Stimulated activated naive B cell treated with anti-CD40 and anti-IgM and Interleukin-4, amounts not matched to agents 10 μg/mL and 1 μg/mL and 100 μg/mL, for 72 hours (primary cell): Measurements from ENCODE around the gene IGFL1.
"Not testable (repeated sequence)": the region's sequence is repeated elsewhere in the genome, so short reads cannot be mapped to it uniquely, and the experiment has no call there.

ENCODE experiments used
- ATAC-seq, 2 donors: fragments of 150-1000 bp; cut with Tn5 transposase; replicated peaks; 2 replicates each; pipeline ENCODE4 v1.10.0; 2021; ENCODE audit warnings: moderate library complexity in 1 of 2
- DNase-seq: peaks from one replicate; pipeline ENCODE4 v3.0.0; 2021
- H3K27ac Mint-ChIP-seq: one replicate; pipeline ENCODE4 v1.8.0; 2022; ENCODE audit warnings: mild to moderate bottlenecking, mixed read lengths
- H3K27me3 Mint-ChIP-seq, 2 donors: one replicate each; pipeline ENCODE4 v1.8.0; 2022; ENCODE audit warnings: mixed read lengths in 2 of 2
- H3K36me3 Mint-ChIP-seq, 2 donors: one replicate each; pipeline ENCODE4 v1.8.0; 2022; ENCODE audit warnings: mixed read lengths in 2 of 2, mild to moderate bottlenecking in 1 of 2
- H3K4me1 Mint-ChIP-seq, 2 donors: one replicate each; pipeline ENCODE4 v1.8.0; 2022; ENCODE audit warnings: mixed read lengths in 2 of 2, mild to moderate bottlenecking in 1 of 2
- H3K4me3 Mint-ChIP-seq, 2 donors: one replicate each; pipeline ENCODE4 v1.8.0; 2022; ENCODE audit warnings: mild to moderate bottlenecking in 2 of 2, mixed read lengths in 2 of 2, moderate library complexity in 1 of 2
- H3K9me3 Mint-ChIP-seq, 2 donors: one replicate each; pipeline ENCODE4 v1.8.0; 2022; ENCODE audit warnings: mixed read lengths in 2 of 2, mild to moderate bottlenecking in 1 of 2

IGFL1 gene

DNA sequence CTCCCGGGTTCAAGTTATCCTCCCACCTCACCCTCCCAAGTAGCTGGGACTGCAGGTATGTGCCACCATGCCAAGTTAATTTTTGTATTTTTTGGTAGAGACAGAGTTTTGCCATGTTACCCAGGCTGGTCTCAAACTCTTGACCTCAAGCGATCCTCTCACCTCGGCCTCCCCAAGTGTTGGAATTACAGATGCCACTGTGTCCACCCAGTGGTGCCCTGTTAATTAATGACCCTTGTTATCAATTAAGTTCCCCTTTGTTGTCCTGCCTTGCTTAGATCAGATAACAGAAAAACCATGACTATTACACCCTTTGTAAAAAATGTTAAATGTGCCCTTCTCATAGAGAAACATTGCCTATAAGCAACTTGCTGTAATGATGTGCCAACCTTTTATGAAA is 34.4 kb upstream of the IGFL1 start:
- Mint-ChIP-seq H3K4me1 (no peaks in the 10 kb centered on the region), H3K27me3 (peaks cover 44 to 53% of the 10 kb centered on the region in 2 donors), H3K4me3 (no peak overlapping the region), H3K27ac (no peak overlapping the region), H3K9me3 (no peaks in the 10 kb centered on the region), H3K36me3 (no peaks in the 10 kb centered on the region)
- DNase-seq = no peak
- no peak for ATAC-seq

DNA sequence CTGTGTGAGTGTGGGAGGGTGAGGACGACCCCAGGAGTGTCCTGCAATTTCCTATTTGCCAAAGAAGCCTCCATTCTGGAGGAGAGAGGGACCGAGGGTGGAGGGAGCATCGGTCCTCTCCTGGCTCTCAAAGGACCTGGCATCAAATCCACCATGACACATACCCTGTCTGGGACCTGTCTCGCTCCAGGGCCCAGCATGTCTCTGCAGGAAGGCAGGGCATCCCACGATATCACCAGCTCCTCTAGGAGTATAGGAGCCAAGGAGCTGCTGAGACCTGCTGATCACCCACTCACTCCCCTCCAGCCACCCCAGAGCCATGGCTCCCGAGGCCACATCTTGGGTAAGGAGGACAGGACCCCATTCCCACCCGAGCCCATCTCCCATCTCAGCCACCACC is 33.6 kb upstream of the IGFL1 start:
- H3K9me3 Mint-ChIP-seq, H3K4me1 Mint-ChIP-seq, H3K4me3 Mint-ChIP-seq, ATAC-seq, H3K36me3 Mint-ChIP-seq, H3K27ac Mint-ChIP-seq, DNase-seq: not testable (repeated sequence)
- peaks cover 39 to 45% of the 10 kb centered on the region in 2 donors for H3K27me3 Mint-ChIP-seq

DNA sequence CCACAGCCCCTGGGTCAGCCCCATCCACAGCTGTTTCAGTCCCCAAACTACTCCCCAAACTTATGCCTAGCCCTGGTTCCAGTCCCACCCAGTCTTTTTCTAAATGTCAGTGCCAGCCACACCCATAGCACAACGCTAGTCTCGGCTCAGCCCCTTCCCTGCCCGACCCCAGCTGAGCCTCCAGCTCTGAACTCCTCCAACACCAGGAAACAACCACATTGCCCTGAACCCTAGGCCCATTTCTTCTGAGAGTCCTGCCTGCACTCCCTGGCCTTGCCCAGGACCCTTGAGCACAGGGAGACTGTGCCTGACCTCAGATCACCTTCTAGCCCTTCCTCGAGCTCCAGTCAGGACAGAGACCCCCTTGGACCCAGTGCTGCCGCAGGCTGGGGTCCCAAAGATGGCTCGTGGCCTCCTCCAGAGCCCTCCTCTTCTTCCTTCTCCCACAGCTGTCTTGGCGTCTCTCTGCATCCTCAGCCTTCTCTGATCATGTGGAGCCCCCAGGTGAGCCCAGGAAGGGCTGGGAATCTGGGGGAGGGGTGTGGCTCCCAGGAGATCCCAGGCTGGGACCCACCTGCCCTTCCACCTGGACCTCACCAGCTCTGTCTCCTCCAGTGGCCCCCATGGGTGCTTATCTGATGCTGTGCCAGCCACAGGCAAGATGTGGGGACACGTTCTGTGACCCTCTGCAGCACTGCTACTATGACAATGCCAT is 33.0 kb upstream of the IGFL1 start:
- DNase-seq (no peak), ATAC-seq (no peak)
- Mint-ChIP-seq H3K27me3 (peaks cover 38 to 43% of the 10 kb centered on the region in 2 donors), H3K4me3 (no peak overlapping the region), H3K36me3 (no peaks in the 10 kb centered on the region), H3K4me1 (no peaks in the 10 kb centered on the region), H3K9me3 (no peaks in the 10 kb centered on the region), H3K27ac (no peak overlapping the region)

DNA sequence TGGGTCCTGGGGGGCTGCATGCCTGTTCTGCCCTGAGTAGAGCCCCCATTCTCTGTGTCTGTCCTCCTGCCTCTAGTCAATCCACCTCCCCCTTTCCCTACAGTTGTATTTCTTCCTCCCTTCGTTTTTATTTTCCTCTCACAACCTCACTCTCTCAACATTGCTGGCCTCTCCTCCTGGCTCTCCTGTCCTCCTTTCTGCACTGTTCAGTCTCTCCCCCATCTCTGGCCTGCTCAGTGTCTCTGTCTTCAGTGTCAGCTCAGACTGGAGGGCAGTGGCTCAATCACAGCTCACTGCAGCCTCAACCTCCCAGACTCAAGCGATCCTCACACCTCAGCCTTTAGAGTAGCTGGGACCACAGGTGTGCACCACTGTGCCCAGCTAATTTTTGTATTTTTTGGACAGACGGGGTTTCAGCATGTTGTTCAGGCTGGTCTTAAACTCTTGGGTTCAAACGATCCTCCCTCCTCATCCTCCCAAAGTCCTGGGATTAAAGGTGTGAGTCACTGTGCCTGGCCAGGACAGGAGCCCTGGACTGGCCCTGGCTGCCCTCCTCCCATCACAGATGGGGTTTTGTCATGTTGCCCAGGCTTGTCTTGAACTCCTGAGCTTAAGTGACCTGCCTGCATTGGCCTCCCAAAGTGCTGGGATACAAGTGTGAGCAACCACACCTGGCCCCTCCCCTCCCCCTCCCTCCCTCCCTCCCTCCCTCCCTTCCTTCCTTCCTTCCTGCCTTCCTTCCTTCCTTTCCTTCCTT is 32.0 kb upstream of the IGFL1 start:
- no peak for DNase-seq
- no peaks in the 10 kb centered on the region for H3K4me1 Mint-ChIP-seq
- no peaks in the 10 kb centered on the region for H3K9me3 Mint-ChIP-seq
- no peaks in the 10 kb centered on the region for H3K36me3 Mint-ChIP-seq
- ATAC-seq = no peak
- peaks cover 44 to 45% of the 10 kb centered on the region in 2 donors for H3K27me3 Mint-ChIP-seq
- no peak overlapping the region for H3K27ac Mint-ChIP-seq
- no peak overlapping the region for H3K4me3 Mint-ChIP-seq

DNA sequence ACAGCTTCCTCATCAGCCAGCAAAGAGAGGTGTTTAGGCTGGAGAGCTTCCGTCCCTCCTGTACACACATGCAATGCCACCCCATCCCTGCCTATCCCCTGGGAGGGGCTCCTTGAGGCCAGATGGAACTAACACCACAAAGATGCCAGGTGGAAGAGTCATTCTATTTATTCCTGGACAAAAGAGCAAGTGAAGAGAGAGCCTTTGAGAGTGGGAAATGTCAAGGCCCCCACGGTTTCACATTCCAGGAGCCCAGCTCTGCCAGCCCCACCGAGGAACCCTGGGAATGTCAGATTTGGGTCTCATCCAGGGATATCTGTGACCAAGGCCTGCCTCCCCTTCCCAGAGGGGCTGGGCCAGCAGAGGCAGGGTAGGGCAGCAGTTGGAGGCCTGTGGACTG is 30.8 kb upstream of the IGFL1 start:
- Mint-ChIP-seq H3K4me1 (no peaks in the 10 kb centered on the region), H3K4me3 (no peak overlapping the region)

DNA sequence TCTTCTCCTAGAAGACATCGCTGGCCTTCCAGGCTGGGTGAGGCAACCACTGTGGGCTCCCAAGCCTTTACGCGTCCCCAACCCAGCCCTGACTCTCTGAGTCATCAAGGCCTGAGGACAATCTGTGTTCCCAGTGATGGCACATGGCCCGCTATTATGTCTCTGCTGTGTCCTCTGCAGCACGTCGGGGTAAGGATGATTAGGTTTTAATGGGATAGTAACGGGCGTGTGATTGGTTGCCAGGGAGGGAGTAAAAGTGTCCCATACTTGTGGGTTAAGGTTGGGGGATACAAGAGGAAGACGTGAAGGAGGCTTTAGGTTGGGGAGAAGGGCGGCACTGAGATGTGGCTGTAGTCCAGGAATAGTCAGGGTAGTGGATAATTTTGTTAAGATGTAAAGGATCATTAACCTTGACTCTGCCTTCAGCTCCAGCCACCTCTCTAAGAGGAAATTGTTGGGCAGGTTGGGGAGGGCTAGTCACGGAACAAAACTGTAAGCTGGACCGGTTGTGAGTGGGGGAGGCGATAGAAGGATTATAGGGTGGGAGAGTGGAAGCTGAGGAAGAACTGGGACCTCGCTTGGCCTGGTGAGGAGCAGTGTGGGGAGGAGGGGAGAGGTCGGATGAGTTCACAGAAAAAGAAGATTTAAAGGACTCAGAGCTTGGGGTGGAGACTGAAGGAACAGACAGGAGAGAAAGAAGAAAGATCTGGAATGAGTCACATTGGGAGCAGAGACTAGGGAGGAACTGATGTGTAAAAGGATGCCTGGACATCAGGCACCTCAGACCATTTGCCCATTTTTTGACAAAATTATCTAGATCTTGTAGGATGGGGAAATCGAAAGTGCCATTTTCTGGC is 27.9 kb upstream of the IGFL1 start:
- no peak overlapping the region for H3K4me3 Mint-ChIP-seq
- ATAC-seq (no peak), DNase-seq (no peak)
- peaks cover 34 to 36% of the 10 kb centered on the region in 2 donors for H3K27me3 Mint-ChIP-seq
- no peaks in the 10 kb centered on the region for H3K4me1 Mint-ChIP-seq
- no peaks in the 10 kb centered on the region for H3K9me3 Mint-ChIP-seq
- H3K36me3 Mint-ChIP-seq = no peaks in the 10 kb centered on the region
- H3K27ac Mint-ChIP-seq = no peak overlapping the region

More for the DNA sequence above, 30.8 kb upstream of the IGFL1 start:
- ATAC-seq = no peak
- H3K27ac Mint-ChIP-seq = no peak overlapping the region
- H3K27me3 Mint-ChIP-seq = peaks cover 50 to 52% of the 10 kb centered on the region in 2 donors
- no peaks in the 10 kb centered on the region for H3K9me3 Mint-ChIP-seq
- H3K36me3 Mint-ChIP-seq = no peaks in the 10 kb centered on the region
- no peak for DNase-seq

DNA sequence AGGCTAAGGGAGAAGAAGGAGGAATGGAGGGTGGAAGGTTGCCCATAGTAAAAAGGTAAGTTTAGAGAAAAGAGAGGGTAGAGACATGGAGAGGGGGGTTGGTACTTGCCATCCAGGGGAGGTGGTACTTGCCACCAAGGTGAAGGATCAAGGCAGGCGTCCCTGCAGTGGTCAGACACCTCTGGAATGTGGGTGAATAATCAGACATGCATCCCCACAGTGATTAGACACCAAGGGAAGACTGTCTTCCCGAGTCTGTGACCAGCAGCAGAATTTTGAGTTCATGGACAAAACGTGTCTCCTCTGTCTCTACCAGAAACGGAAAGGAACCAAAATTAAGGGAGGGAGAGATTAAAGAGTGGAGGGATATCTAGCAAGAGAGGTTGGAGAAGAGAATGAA is 27.1 kb upstream of the IGFL1 start:
- ATAC-seq (no peak), DNase-seq (no peak)
- H3K36me3 Mint-ChIP-seq = no peaks in the 10 kb centered on the region
- no peaks in the 10 kb centered on the region for H3K4me1 Mint-ChIP-seq
- H3K9me3 Mint-ChIP-seq = no peaks in the 10 kb centered on the region
- no peak overlapping the region for H3K27ac Mint-ChIP-seq
- peaks cover 28 to 33% of the 10 kb centered on the region in 2 donors for H3K27me3 Mint-ChIP-seq
- no peak overlapping the region for H3K4me3 Mint-ChIP-seq

DNA sequence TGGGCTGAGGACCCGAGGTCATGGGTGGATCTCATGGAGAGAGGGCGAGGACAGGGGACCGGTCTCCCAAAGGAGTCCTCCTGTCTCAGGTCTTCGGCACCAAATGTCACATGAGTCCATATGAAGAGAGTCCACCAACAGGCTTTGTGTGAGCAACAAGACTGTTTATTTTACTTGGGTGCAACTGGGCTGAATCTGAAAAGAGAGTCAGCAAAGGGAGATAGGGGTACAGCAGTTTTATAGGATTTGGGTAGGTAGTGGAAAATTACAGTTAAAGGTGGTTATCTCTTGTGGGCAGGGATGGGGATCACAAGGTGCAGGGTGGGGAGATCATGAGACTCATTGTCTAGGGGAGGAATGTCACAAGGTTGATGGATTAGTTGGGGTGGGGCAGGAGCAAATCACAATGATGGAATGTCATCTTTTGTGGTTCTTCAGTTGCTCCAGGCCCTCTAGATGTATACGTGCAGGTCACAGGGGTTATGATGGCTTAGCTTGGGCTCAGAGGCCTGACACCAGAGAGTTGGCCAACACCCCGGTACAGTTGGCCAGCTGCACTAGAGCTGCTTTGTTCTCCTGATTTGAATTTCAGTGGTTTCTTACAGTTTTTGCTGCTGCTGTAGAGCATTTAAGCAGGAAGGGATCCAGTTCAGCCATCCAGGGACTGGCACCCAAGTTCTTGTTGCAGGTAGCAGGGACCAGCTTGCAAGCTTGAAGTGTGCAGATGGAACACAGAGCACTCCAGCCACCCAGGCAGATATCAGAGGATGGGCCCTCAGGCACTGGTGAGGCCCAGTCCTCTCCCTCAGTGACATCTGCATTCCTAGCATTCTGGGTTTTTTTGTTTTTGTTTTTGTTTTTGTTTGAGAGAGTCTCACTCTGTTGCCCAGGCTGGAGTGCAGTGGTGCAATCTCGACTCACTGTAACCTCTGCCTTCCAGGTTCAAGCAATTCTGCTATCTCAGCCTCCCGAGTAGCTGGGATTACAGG is 26.4 kb upstream of the IGFL1 start:
- no peak for DNase-seq
- Mint-ChIP-seq H3K4me1 (no peaks in the 10 kb centered on the region), H3K4me3 (no peak overlapping the region), H3K27ac (no peak overlapping the region), H3K27me3 (peaks cover 28 to 38% of the 10 kb centered on the region in 2 donors), H3K9me3 (no peaks in the 10 kb centered on the region), H3K36me3 (no peaks in the 10 kb centered on the region)
- ATAC-seq = no peak

DNA sequence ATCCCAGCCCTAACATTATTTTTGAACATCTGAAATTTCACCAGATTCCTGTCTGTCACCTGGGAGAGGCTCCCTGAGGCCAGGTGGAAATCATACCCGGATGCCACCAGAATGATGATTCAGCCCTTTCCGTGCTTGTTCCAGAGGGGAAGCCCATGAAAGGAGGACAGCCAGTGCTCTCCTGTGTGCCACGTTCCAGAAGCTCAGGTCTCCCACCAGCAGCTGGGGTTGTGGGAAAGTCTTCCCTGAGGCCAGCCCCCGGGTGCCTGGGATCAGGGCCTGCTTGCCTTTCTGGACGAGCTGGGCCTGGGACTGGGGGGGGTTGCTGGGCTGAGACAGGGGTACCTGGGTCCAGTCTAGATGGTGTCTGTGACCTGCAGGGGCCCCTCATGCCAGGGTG is 25.5 kb upstream of the IGFL1 start:
- no peak for ATAC-seq

DNA sequence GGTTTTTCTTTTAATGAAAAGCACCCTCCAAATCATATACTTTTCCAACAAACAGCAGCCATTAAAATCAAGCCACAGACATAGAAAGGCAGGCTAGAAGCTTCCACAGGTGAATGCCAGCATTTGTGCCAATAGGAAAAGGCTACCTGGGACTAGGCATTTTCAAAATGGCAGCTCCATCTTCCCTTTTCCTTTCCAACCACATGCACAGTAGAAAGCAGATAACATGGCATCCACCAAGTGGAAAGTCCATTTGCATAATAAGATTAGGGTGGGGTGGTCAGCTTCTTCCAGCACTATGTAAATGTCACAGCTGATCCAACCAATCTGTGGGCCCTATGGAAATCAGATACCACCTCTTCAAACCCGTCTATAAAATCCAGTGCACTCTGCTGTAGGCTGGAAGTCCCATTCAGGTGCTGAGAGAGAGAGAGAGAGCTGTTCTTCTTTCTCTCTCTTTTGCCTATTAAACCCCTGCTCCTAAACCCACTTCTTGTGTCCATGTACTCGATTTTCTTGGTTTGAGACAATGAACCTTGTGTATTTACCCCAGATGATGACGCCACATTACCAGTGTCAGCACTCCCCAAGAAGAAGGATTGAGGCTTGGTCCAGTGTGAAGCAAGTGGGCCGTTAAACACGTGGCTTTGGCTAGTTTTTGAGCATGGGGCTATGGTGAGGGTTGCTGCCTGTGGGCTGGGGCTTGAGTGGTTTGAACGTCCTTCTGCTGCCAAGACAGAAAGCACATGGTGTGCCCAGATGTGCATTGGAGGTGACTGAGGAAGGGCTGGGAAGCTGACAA is 24.2 kb upstream of the IGFL1 start:
- no peak for DNase-seq
- H3K27ac Mint-ChIP-seq = no peak overlapping the region
- no peaks in the 10 kb centered on the region for H3K4me1 Mint-ChIP-seq
- H3K36me3 Mint-ChIP-seq = no peaks in the 10 kb centered on the region
- no peaks in the 10 kb centered on the region for H3K9me3 Mint-ChIP-seq
- peaks cover 43 to 47% of the 10 kb centered on the region in 2 donors for H3K27me3 Mint-ChIP-seq
- H3K4me3 Mint-ChIP-seq = no peak overlapping the region
- ATAC-seq = no peak

More for the DNA sequence above, 25.5 kb upstream of the IGFL1 start:
- Mint-ChIP-seq H3K4me1 (no peaks in the 10 kb centered on the region), H3K9me3 (no peaks in the 10 kb centered on the region), H3K4me3 (no peak overlapping the region), H3K27ac (no peak overlapping the region), H3K27me3 (peaks cover 33 to 42% of the 10 kb centered on the region in 2 donors), H3K36me3 (no peaks in the 10 kb centered on the region)
- DNase-seq = no peak

DNA sequence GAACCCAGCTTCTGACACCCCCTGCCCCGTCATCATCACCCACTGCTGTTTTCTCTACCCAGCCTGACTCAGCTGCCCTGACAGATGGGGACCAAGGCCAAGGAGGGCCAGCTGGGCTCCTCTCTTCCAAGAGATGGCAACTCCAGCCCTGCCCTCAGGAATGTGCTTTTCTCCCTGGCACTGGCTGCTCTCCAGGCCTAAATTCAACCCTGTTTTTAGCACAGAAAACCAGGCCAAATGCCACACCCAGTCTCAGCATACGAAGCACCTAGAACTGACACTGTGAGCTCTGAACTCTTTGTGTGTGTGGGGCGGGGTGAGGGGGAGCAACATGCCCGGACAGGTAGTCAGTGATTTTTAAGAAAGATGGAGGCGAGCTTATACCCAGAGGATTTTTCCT is 23.4 kb upstream of the IGFL1 start:
- Mint-ChIP-seq H3K27me3 (peaks cover 42 to 47% of the 10 kb centered on the region in 2 donors), H3K9me3 (no peaks in the 10 kb centered on the region), H3K4me1 (no peaks in the 10 kb centered on the region), H3K4me3 (no peak overlapping the region), H3K27ac (no peak overlapping the region), H3K36me3 (no peaks in the 10 kb centered on the region)
- ATAC-seq (no peak), DNase-seq (no peak)

DNA sequence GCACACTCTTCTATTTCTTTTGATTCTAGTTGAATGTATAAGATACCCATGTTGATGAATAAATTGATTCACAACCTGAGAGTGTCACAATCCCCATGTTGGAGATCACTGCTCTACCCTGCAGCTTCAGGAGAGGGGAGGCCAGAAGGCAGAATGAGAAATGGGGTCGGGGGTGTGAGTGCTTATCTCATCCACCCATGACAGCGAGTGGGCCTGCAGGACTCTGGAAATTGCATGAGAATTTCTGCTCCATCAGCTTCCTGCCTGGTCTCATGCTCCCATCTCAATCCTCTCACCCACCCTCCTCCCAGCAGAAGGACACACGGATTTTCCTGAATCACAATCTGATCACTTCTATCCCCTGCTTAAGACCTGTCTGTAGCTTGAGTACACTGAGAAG is 22.9 kb upstream of the IGFL1 start:
- H3K9me3 Mint-ChIP-seq = no peaks in the 10 kb centered on the region
- no peak overlapping the region for H3K27ac Mint-ChIP-seq
- peaks cover 37 to 47% of the 10 kb centered on the region in 2 donors for H3K27me3 Mint-ChIP-seq
- no peaks in the 10 kb centered on the region for H3K36me3 Mint-ChIP-seq
- DNase-seq (no peak), ATAC-seq (no peak)
- no peaks in the 10 kb centered on the region for H3K4me1 Mint-ChIP-seq
- H3K4me3 Mint-ChIP-seq = no peak overlapping the region

DNA sequence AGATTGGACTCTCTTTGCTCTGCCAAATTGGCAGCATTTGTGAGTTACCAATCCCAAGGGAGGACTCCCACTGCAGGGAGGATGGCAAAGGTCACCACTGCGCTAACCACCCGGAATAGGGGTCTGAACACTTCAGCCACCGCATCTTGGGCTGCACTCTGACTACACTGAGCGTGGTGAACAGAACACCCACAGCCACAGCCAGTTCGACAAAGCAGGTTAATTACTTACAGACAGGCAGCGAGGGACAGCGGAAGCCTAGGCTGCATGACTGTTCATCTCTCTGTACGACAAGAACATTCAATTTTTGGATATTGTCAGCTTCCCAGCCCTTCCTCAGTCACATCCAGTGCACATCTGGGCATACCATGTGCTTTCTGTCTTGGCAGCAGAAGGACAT is 21.7 kb upstream of the IGFL1 start:
- H3K4me1 Mint-ChIP-seq, ATAC-seq, DNase-seq, H3K9me3 Mint-ChIP-seq, H3K36me3 Mint-ChIP-seq, H3K4me3 Mint-ChIP-seq, H3K27ac Mint-ChIP-seq: not testable (repeated sequence)
- H3K27me3 Mint-ChIP-seq = peaks cover 30 to 47% of the 10 kb centered on the region in 2 donors
